HEK293T (cell line): Measurements from ENCODE around the gene COLEC12.

Source experiments
- FOXA1 ChIP-seq: fragments of 450-650 bp; IDR thresholded peaks from 2 replicates; pipeline ENCODE4 v1.6.1; 2016; ENCODE audit warnings: mild to moderate bottlenecking
- FOXK2 ChIP-seq: fragments of 450-650 bp; IDR thresholded peaks from 2 replicates; pipeline ENCODE4 v1.6.1; 2016; ENCODE audit warnings: mild to moderate bottlenecking
- FOXM1 ChIP-seq: fragments of 450-650 bp; IDR thresholded peaks from 2 replicates; pipeline ENCODE4 v1.6.1; 2017; ENCODE audit warnings: mild to moderate bottlenecking, borderline replicate concordance
- SP1 ChIP-seq: fragments of 450-650 bp; IDR thresholded peaks from 2 replicates; pipeline ENCODE4 v1.6.1; 2017
- SUZ12 ChIP-seq: fragments of 450-650 bp; IDR thresholded peaks from 2 replicates; pipeline ENCODE4 v1.6.1; 2016; ENCODE audit warnings: mild to moderate bottlenecking
- TARDBP ChIP-seq: fragments of 450-650 bp; IDR thresholded peaks from 2 replicates; pipeline ENCODE4 v1.6.1; 2016

GRCh38 chr18:398935-399630 is 101.4 kb downstream of the COLEC12 start:
- TF ChIP-seq SUZ12 (no peak), FOXK2 (no peak), SP1 (no peak), TARDBP (no peak), FOXA1 (no peak), FOXM1 (no peak)
